SU-DHL-6 (cell line): Measurements from ENCODE around the gene TMEM130.

Source experiments
- H2AFZ ChIP-seq: fragments of 200-600 bp; sonication (generic); 2 replicates; pipeline ENCODE4 v1.6.1; 2014; ENCODE audit warnings: low read depth, mild to moderate bottlenecking, moderate library complexity, mixed read lengths, antibody characterized with exemption, low read length; ENCODE audit not compliant: severe bottlenecking
- H3F3A ChIP-seq: fragments of 200-600 bp; shearing (Covaris generic); 2 replicates; pipeline ENCODE4 v1.6.0; 2016; ENCODE audit warnings: antibody characterized with exemption, mild to moderate bottlenecking; ENCODE audit not compliant: insufficient read depth
- H3K27ac ChIP-seq: fragments of 200-600 bp; sonication (generic); 2 replicates; pipeline ENCODE4 v1.5.1; 2016; ENCODE audit warnings: low read depth, mild to moderate bottlenecking, low read length, moderate library complexity, mixed read lengths
- H3K27me3 ChIP-seq: fragments of 200-600 bp; sonication (generic), shearing (Covaris generic); 2 replicates; pipeline ENCODE4 v1.6.0; 2014; ENCODE audit warnings: mild to moderate bottlenecking, low read length
- H3K36me3 ChIP-seq: fragments of 200-600 bp; sonication (generic); 2 replicates; pipeline ENCODE4 v1.6.1; 2014; ENCODE audit warnings: mild to moderate bottlenecking, low read length, mixed read lengths
- H3K4me2 ChIP-seq: fragments of 300-600, 200-600 bp; shearing (Covaris generic), sonication (generic); 2 replicates; pipeline ENCODE4 v1.6.0; 2014; ENCODE audit warnings: low read length, low read depth, mild to moderate bottlenecking; ENCODE audit not compliant: poor library complexity, severe bottlenecking
- H3K4me3 ChIP-seq: fragments of 200-600 bp; sonication (generic); 2 replicates; pipeline ENCODE4 v1.5.1; 2014; ENCODE audit warnings: antibody characterized with exemption, low read length, mild to moderate bottlenecking, mixed read lengths; ENCODE audit not compliant: insufficient read depth, poor library complexity, severe bottlenecking
- H3K79me2 ChIP-seq: fragments of 200-600 bp; sonication (generic); 2 replicates; pipeline ENCODE4 v1.6.1; 2014; ENCODE audit warnings: mild to moderate bottlenecking, low read length, moderate library complexity; ENCODE audit not compliant: insufficient read depth
- H3K9ac ChIP-seq: fragments of 200-600 bp; sonication (generic); 2 replicates; pipeline ENCODE4 v1.7.0; 2014; ENCODE audit warnings: mild to moderate bottlenecking, low read length
- H3K9me2 ChIP-seq: fragments of 200-600 bp; sonication (generic); replicated peaks from 2 replicates; pipeline ENCODE4 v1.6.1; 2014; ENCODE audit warnings: low read length; ENCODE audit not compliant: insufficient read depth
- H3K9me3 ChIP-seq: fragments of 200-600 bp; sonication (generic); 2 replicates; pipeline ENCODE4 v1.6.1; 2014; ENCODE audit warnings: low read length, mixed read lengths; ENCODE audit not compliant: insufficient read depth
- H4K20me1 ChIP-seq: fragments of 200-600 bp; sonication (generic); 2 replicates; pipeline ENCODE4 v1.6.1; 2014; ENCODE audit warnings: low read depth, mild to moderate bottlenecking, antibody characterized with exemption, low read length, moderate library complexity, mixed read lengths
- CTCF ChIP-seq: fragments of 200-600 bp; sonication (generic); IDR thresholded peaks from one replicate; pipeline ENCODE4 v1.5.1; 2017; ENCODE audit warnings: antibody characterized with exemption, mild to moderate bottlenecking, low read length, moderate library complexity; ENCODE audit not compliant: insufficient read depth, poor library complexity, severe bottlenecking
- EZH2phosphoT487 ChIP-seq: fragments of 200-600 bp; sonication (generic), shearing (Covaris generic); conservative IDR thresholded peaks from 2 replicates; pipeline ENCODE4 v1.6.1; 2018; ENCODE audit warnings: mild to moderate bottlenecking, antibody characterized with exemption, low read length, moderate library complexity, mixed read lengths

Gene TMEM130

GRCh38 chr7:98902523-98902922 is 32.7 kb upstream of the TMEM130 start:
- Histone ChIP-seq H3K9me3 (no peaks in the 10 kb centered on the region), H3F3A (no peaks in the 10 kb centered on the region), H3K4me3 (no peak overlapping the region), H3K36me3 (peaks cover 47% of the 10 kb centered on the region), H3K27me3 (no peaks in the 10 kb centered on the region), H3K9me2 (no peaks in the 10 kb centered on the region), H4K20me1 (no peaks in the 10 kb centered on the region), H2AFZ (no peak overlapping the region), H3K4me2 (no peak overlapping the region), H3K79me2 (no peaks in the 10 kb centered on the region), H3K9ac (no peak overlapping the region), H3K27ac (no peak overlapping the region)
- TF ChIP-seq EZH2phosphoT487 = no peak
- TF ChIP-seq CTCF = no peak

DNA sequence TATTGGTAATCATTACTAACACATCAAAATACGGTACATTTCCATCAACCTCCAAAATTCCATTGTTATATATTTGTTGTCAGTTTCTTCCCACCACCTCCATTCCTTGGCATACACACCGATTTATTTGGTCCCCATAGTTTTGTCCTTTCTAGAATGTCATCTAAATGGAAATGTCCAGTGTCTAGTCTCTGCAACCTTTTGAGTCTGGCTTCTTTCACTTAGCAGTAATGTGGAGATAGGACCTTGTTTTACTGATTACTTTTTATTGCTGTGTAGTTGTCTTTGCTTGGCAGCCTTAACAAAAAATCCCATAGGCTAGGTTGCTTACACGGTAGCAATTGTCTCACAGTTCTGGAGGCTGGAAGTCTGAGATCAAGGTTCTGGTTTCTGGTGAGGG is 31.0 kb upstream of the TMEM130 start:
- H3K36me3 ChIP-seq = peaks cover 52% of the 10 kb centered on the region
- no peaks in the 10 kb centered on the region for H4K20me1 ChIP-seq
- H3K4me3 ChIP-seq = no peak overlapping the region

GRCh38 chr7:98899816-98900215 is 30.0 kb upstream of the TMEM130 start:
- peaks cover 61% of the 10 kb centered on the region for H3K36me3 ChIP-seq
- H3K79me2 ChIP-seq = no peaks in the 10 kb centered on the region
- no peaks in the 10 kb centered on the region for H3K27me3 ChIP-seq
- no peak overlapping the region for H3K9ac ChIP-seq
- H2AFZ ChIP-seq = no peak overlapping the region
- H3K27ac ChIP-seq = no peak overlapping the region
- TF ChIP-seq EZH2phosphoT487 = no peak
- TF ChIP-seq CTCF = no peak
- no peaks in the 10 kb centered on the region for H3K9me2 ChIP-seq
- H4K20me1 ChIP-seq = no peaks in the 10 kb centered on the region
- no peaks in the 10 kb centered on the region for H3K9me3 ChIP-seq
- no peak overlapping the region for H3K4me2 ChIP-seq
- H3F3A ChIP-seq = no peaks in the 10 kb centered on the region
- H3K4me3 ChIP-seq = no peak overlapping the region

More for the DNA sequence above, 31.0 kb upstream of the TMEM130 start:
- H3K4me2 ChIP-seq = no peak overlapping the region
- no peaks in the 10 kb centered on the region for H3K79me2 ChIP-seq
- no peaks in the 10 kb centered on the region for H3K9me3 ChIP-seq
- H3K27me3 ChIP-seq = no peaks in the 10 kb centered on the region
- TF ChIP-seq EZH2phosphoT487 (no peak), CTCF (no peak)
- no peak overlapping the region for H3K27ac ChIP-seq
- H3K9me2 ChIP-seq = no peaks in the 10 kb centered on the region
- no peaks in the 10 kb centered on the region for H3F3A ChIP-seq
- no peak overlapping the region for H2AFZ ChIP-seq
- H3K9ac ChIP-seq = no peak overlapping the region
